ENCODE data around the gene TERB1.

TERB1 gene

GRCh38 chr16:66705790-66706505, 95.4 kb downstream of the TERB1 start:
- no peak for DNase-seq (ENCODE audit: low read depth, low spot score)
